Activated naive CD4-positive, alpha-beta T cell treated with anti-CD3 and anti-CD28 coated beads, Interleukin-2, amount 50 U/mL, for 16 hours (primary cell): Measurements from ENCODE around the gene CNGA2.
"Not testable (repeated sequence)": the region's sequence is repeated elsewhere in the genome, so short reads cannot be mapped to it uniquely, and the experiment has no call there.

ENCODE experiments used
- DNase-seq: peaks from one replicate; pipeline ENCODE4 v3.0.0-alpha.2; 2020

Gene CNGA2

GRCh38 chrX:151734446-151734845, at the start of gene CNGA2:
TSS of gene CNGA2 (plus strand) at chrX:151734746. CDS start at chrX:151738484, 3,738 bp downstream.
- DNase-seq: no peak

GRCh38 chrX:151687635-151688034, 46.9 kb upstream of the CNGA2 start:
- DNase-seq: no peak

- no peak for DNase-seq
These were observed 45.9 kb upstream of the CNGA2 start for GRCh38 chrX:151688695-151689094.

GRCh38 chrX:151692825-151693224, 41.7 kb upstream of the CNGA2 start:
- DNase-seq: no peak

GRCh38 chrX:151694121-151694520, 40.4 kb upstream of the CNGA2 start:
- DNase-seq: no peak

- no peak for DNase-seq
These were observed 39.6 kb upstream of the CNGA2 start, which contains the start of gene PRRG3 for GRCh38 chrX:151694661-151695582. TSS of gene PRRG3 (plus strand) at chrX:151695458. CDS start at chrX:151698815, 3,357 bp downstream.

- no peak for DNase-seq
These were observed 38.8 kb upstream of the CNGA2 start for GRCh38 chrX:151695583-151696340.

GRCh38 chrX:151697082-151697481, 37.5 kb upstream of the CNGA2 start:
- DNase-seq: not testable (repeated sequence)

GRCh38 chrX:151697522-151697921, 37.0 kb upstream of the CNGA2 start:
- DNase-seq: no peak

- no peak for DNase-seq
These were observed 36.1 kb upstream of the CNGA2 start for GRCh38 chrX:151698485-151698884.

- DNase-seq: no peak
These were observed 34.8 kb upstream of the CNGA2 start for GRCh38 chrX:151699746-151700145.

GRCh38 chrX:151700581-151700980, 34.0 kb upstream of the CNGA2 start:
- no peak for DNase-seq

GRCh38 chrX:151701071-151701470, 33.5 kb upstream of the CNGA2 start:
- no peak for DNase-seq

- no peak for DNase-seq
These were observed 33.0 kb upstream of the CNGA2 start for GRCh38 chrX:151701531-151701930.

- DNase-seq: no peak
These were observed 32.4 kb upstream of the CNGA2 start for GRCh38 chrX:151702026-151702714.

- DNase-seq: no peak
These were observed 31.7 kb upstream of the CNGA2 start for GRCh38 chrX:151702741-151703340.

GRCh38 chrX:151703487-151703886, 31.1 kb upstream of the CNGA2 start:
- no peak for DNase-seq

- no peak for DNase-seq
These were observed 30.4 kb upstream of the CNGA2 start for GRCh38 chrX:151704041-151704663.

- DNase-seq: no peak
These were observed 25.7 kb upstream of the CNGA2 start for GRCh38 chrX:151708821-151709220.

- no peak for DNase-seq
These were observed 24.1 kb upstream of the CNGA2 start for GRCh38 chrX:151710457-151710856.

GRCh38 chrX:151711154-151711553, 23.4 kb upstream of the CNGA2 start:
- DNase-seq: no peak

GRCh38 chrX:151711787-151712186, 22.8 kb upstream of the CNGA2 start:
- no peak for DNase-seq
